ENCODE measurements around the gene DHRSX. TPM values are rescaled to one million over a fixed set of nuclear protein-coding genes. Genes with fewer than 3 reads are reported as not detected.

Gene DHRSX
- total and polyA plus RNA-seq, 2 of the 13 experiments (the other 11 are each of a cell fraction or from before 2014, with no cell fraction given): 15.5 to 24.3 TPM

DNA sequence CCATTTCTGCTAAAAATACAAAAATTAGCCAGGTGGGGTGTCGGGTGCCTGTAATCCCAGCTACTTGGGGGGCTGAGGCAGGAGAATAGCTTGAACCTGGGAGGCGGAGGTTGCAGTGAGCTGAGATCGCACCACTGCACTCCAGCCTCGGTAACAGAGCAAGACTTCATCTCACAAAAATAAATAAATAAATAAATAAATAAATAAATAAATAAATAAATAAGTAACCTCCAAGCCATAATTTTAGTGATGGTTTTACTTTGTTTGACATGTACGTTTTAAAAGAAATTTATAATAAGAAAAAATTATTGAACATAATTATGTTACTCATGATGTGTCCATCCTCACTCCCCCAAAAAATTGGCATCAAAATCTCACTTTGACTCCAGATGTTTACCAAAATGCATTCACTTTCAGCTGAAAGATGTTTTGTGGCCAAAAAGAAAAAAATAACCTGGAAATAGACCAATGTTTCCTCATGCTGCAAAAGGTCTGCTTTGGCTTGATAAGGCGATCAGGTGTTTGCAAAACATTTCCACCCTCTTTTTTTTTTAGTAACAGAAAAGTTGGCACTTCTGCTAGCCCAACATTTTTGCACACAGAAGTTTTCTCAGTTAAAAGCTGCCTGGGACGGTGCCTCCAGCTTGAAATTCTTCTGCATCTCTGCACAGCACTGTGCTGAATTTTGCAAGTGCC is 42.2 kb upstream of the DHRSX start:
- no peak for ATAC-seq

More for the DNA sequence above, 42.2 kb upstream of the DHRSX start:
- CTCF ChIA-PET (ENCODE audit: low intra/inter-chr PET ratio, low total read pairs): no interaction called here
- WGBS (ENCODE audit: low lambda C conversion rate): 46% methylated on average over 7 of the region's 7 CpGs
- Histone ChIP-seq H3K27me3 (ENCODE audit: control insufficient read depth in 1 of 2, insufficient read depth in 2 of 2, low read length in 2 of 2) (peaks cover 0 to 4% of the 10 kb centered on the region in 2 experiments; a peak in 2 of 5 replicates), H3K4me2 (ENCODE audit: low read depth, low read length) (no peak overlapping the region), H3K79me2 (ENCODE audit: insufficient read depth, low read length) (no peaks in the 10 kb centered on the region), H2AFZ (ENCODE audit: low read length) (no peak overlapping the region), H4K20me1 (ENCODE audit: insufficient read depth, low read length) (no peaks in the 10 kb centered on the region), H3K9ac (ENCODE audit: insufficient read depth, low read depth, low read length) (no peak overlapping the region), H3K4me3 (replicated peaks in 1 of 3; ENCODE audit: insufficient read depth in 1 of 3, low read depth in 2 of 3, low read length in 3 of 3) (no peak overlapping the region), H3K9me3 (ENCODE audit: low read length) (no peaks in the 10 kb centered on the region), H3K4me1 (ENCODE audit: insufficient read depth, low read length) (peaks cover 11% of the 10 kb centered on the region), H3K27ac (ENCODE audit: extremely low read length, insufficient read depth, low read length) (no peak overlapping the region), H3K36me3 (replicated peaks in 1 of 2; ENCODE audit: control insufficient read depth in 1 of 2, insufficient read depth in 2 of 2, low read length in 2 of 2) (no peaks in the 10 kb centered on the region)
- no peak for TF ChIP-seq TCF7 (IDR thresholded peaks at IDR 0.05; ENCODE audit: low read depth)
- TF ChIP-seq, protein P1, sequence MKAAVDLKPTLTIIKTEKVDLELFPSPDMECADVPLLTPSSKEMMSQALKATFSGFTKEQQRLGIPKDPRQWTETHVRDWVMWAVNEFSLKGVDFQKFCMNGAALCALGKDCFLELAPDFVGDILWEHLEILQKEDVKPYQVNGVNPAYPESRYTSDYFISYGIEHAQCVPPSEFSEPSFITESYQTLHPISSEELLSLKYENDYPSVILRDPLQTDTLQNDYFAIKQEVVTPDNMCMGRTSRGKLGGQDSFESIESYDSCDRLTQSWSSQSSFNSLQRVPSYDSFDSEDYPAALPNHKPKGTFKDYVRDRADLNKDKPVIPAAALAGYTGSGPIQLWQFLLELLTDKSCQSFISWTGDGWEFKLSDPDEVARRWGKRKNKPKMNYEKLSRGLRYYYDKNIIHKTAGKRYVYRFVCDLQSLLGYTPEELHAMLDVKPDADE (CRISPR knock-in tag; IDR thresholded peaks at IDR 0.05): no peak
- TF ChIP-seq, protein P2, sequence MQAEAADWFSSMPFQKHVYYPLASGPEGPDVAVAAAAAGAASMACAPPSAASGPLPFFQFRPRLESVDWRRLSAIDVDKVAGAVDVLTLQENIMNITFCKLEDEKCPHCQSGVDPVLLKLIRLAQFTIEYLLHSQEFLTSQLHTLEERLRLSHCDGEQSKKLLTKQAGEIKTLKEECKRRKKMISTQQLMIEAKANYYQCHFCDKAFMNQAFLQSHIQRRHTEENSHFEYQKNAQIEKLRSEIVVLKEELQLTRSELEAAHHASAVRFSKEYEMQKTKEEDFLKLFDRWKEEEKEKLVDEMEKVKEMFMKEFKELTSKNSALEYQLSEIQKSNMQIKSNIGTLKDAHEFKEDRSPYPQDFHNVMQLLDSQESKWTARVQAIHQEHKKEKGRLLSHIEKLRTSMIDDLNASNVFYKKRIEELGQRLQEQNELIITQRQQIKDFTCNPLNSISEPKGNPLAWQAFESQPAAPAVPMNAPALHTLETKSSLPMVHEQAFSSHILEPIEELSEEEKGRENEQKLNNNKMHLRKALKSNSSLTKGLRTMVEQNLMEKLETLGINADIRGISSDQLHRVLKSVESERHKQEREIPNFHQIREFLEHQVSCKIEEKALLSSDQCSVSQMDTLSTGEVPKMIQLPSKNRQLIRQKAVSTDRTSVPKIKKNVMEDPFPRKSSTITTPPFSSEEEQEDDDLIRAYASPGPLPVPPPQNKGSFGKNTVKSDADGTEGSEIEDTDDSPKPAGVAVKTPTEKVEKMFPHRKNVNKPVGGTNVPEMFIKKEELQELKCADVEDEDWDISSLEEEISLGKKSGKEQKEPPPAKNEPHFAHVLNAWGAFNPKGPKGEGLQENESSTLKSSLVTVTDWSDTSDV (CRISPR knock-in tag; IDR thresholded peaks at IDR 0.05): no peak
- intact Hi-C loops (cut with micrococcal nuclease; ENCODE audit: unreplicated experiment) (no loop called here), in situ Hi-C loops (cut with HindIII; ENCODE audit: extremely low pct_ligation_motif_present, low pct_unique_long_range_greater_than_20kb) (no loop called here)
- FAIRE-seq (no peak), DNase-seq (ENCODE audit: low spot score) (no peak)
- no TSS peak for BruUV-seq (replicated peaks)
- POLR2A ChIA-PET: no interaction called here

Data from HepG2 (cell line).